GM12878 (cell line): ENCODE data around the gene N4BP3. TPM values are rescaled to one million over a fixed set of nuclear protein-coding genes. Genes with fewer than 3 reads are reported as not detected.

Experiments used
- ATAC-seq: fragments of 200-7000 bp; cut with Tn5 transposase; 3 replicates; pipeline ENCODE4 v1.9.1; 2020; ENCODE audit warnings: mild to moderate bottlenecking, moderate library complexity
- BruUV-seq: library from RNA; stranded (reverse); fragments of 400-500 nt; replicated peaks from 2 replicates; lab custom pipeline; 2021; lab: Mats Ljungman, UMichigan
- CTCF ChIA-PET: fragments of 300-600 bp; sonication (Branson Sonifier 250); formaldehyde crosslinking; extraction: SDS; loops from one replicate; lab custom pipeline; 2021; ENCODE audit warnings: inconsistent platforms; lab: Yijun Ruan, JAX
- POLR2A ChIA-PET: fragments of 350-600 bp; formaldehyde crosslinking; extraction: SDS; loops from one replicate; lab custom pipeline; 2021; ENCODE audit warnings: inconsistent platforms; lab: Charles Lee
- RAD21 ChIA-PET: fragments of 300-600 bp; sonication (Branson Sonifier 250); formaldehyde crosslinking; loops from one replicate; lab custom pipeline; 2023; ENCODE audit warnings: antibody characterized with exemption; ENCODE audit not compliant: unreplicated experiment; lab: Charles Lee
- SMC1A ChIA-PET: fragments of 300-600 bp; sonication (Branson Sonifier 250); formaldehyde crosslinking; loops from one replicate; lab custom pipeline; 2023; ENCODE audit not compliant: unreplicated experiment, uncharacterized antibody; lab: Charles Lee
- DNase-seq: peaks from one replicate; pipeline ENCODE4 v3.0.0-alpha.2; 2011; ENCODE audit warnings: low read depth, low spot score
- FAIRE-seq: peaks from 3 replicates; lab custom pipeline; 2011; peaks lifted over from hg19 to GRCh38; lab: Jason Lieb, UNC
- H2AFZ ChIP-seq: 2 replicates; pipeline ENCODE4 v1.6.0; 2011; ENCODE audit warnings: low read depth, low read length, control low read depth; ENCODE audit not compliant: control insufficient read depth
- H3K27ac ChIP-seq: 2 replicates; pipeline ENCODE4 v1.5.1; 2011; ENCODE audit warnings: control low read depth; ENCODE audit not compliant: control insufficient read depth, insufficient read depth
- H3K27me3 ChIP-seq, 2 experiments: replicated peaks in 1 of 2; 2 replicates each; pipeline versions ENCODE4 v1.6.0 to v1.6.1; 2011; ENCODE audit warnings: low read length in 1 of 2; ENCODE audit not compliant: control insufficient read depth in 2 of 2, insufficient read depth in 2 of 2
- H3K36me3 ChIP-seq, 2 experiments: 2 replicates each; pipeline ENCODE4 v1.5.1; 2011; ENCODE audit warnings: low read length in 1 of 2; ENCODE audit not compliant: control insufficient read depth in 2 of 2, insufficient read depth in 2 of 2
- H3K4me1 ChIP-seq: 2 replicates; pipeline ENCODE4 v1.6.1; 2011; ENCODE audit warnings: mild to moderate bottlenecking, low read length, moderate library complexity, mixed read lengths; ENCODE audit not compliant: control insufficient read depth, insufficient read depth
- H3K4me2 ChIP-seq: 2 replicates; pipeline ENCODE4 v1.6.0; 2011; ENCODE audit warnings: control low read depth; ENCODE audit not compliant: control insufficient read depth, insufficient read depth
- H3K4me3 ChIP-seq: fragments of 200-600 bp; sonication (generic); 2 replicates; pipeline ENCODE4 v1.5.1; 2016
- H3K79me2 ChIP-seq: 2 replicates; pipeline ENCODE4 v1.6.0; 2011; ENCODE audit warnings: low read length; ENCODE audit not compliant: control insufficient read depth, insufficient read depth
- H3K9ac ChIP-seq: 2 replicates; pipeline ENCODE4 v1.8.0; 2011; ENCODE audit warnings: low read length, control low read depth, mixed read lengths; ENCODE audit not compliant: control insufficient read depth, insufficient read depth
- H3K9me3 ChIP-seq: replicated peaks from 3 replicates; pipeline ENCODE4 v1.5.1; 2011; ENCODE audit warnings: mild to moderate bottlenecking, low read length; ENCODE audit not compliant: control insufficient read depth, insufficient read depth
- H4K20me1 ChIP-seq: 2 replicates; pipeline ENCODE4 v1.6.0; 2011; ENCODE audit not compliant: control insufficient read depth, insufficient read depth
- BCL11A ChIP-seq: IDR thresholded peaks from 2 replicates; pipeline ENCODE4 v1.6.1; 2011; ENCODE audit warnings: low read depth, low read length
- IRF4 ChIP-seq: IDR thresholded peaks from 2 replicates; pipeline ENCODE4 v1.6.1; 2011; ENCODE audit warnings: low read depth, low read length
- MXI1 ChIP-seq: fragments of 150-350 bp; IDR thresholded peaks from 2 replicates; pipeline ENCODE4 v1.6.1; 2011; ENCODE audit warnings: low read depth, mild to moderate bottlenecking, inconsistent platforms, low read length, improper control_type of control experiment
- NRF1 ChIP-seq: conservative IDR thresholded peaks from 2 replicates; pipeline ENCODE4 v1.6.1; 2011; ENCODE audit warnings: mild to moderate bottlenecking, low read depth, low read length, improper control_type of control experiment
- RAD21 ChIP-seq: IDR thresholded peaks from 2 replicates; pipeline ENCODE4 v1.6.1; 2011; ENCODE audit warnings: mild to moderate bottlenecking, low read depth, low read length, moderate library complexity; ENCODE audit not compliant: insufficient read depth
- RFX5 ChIP-seq: IDR thresholded peaks from 2 replicates; pipeline ENCODE4 v1.6.1; 2011; ENCODE audit warnings: low read depth, low read length, improper control_type of control experiment
- SMC3 ChIP-seq: IDR thresholded peaks from 2 replicates; pipeline ENCODE4 v1.6.1; 2011; ENCODE audit warnings: low read length, improper control_type of control experiment, borderline replicate concordance
- SPI1 ChIP-seq: IDR thresholded peaks from 2 replicates; pipeline ENCODE4 v1.6.1; 2011; ENCODE audit warnings: low read depth, mild to moderate bottlenecking, low read length, moderate library complexity, borderline replicate concordance; ENCODE audit not compliant: insufficient read depth
- SRF ChIP-seq, 2 experiments: IDR thresholded peaks; 2 replicates each; pipeline ENCODE4 v1.6.1; 2011; ENCODE audit warnings: low read depth in 2 of 2, low read length in 2 of 2, mild to moderate bottlenecking in 1 of 2, moderate library complexity in 1 of 2
- TCF7 ChIP-seq: IDR thresholded peaks from 2 replicates; pipeline ENCODE4 v1.6.1; 2014; ENCODE audit warnings: antibody characterized with exemption, borderline replicate concordance
- ZNF384 ChIP-seq: IDR thresholded peaks from 2 replicates; pipeline ENCODE4 v1.6.1; 2012; ENCODE audit warnings: low read depth, mild to moderate bottlenecking, low read length, improper control_type of control experiment, borderline replicate concordance
- WGBS: methylation state at CpG from one replicate; pipeline ENCODE4 v1.1.6; 2016; ENCODE audit warnings: low lambda C conversion rate; ENCODE audit not compliant: insufficient replicate concordance, insufficient coverage; ENCODE audit errors: missing lambda C conversion rate; 5-methylcytosine and 5-hydroxymethylcytosine counted together
- in situ Hi-C: fragments of 300-500 bp; cut with MboI; formaldehyde crosslinking; loops from 9 replicates; pipeline ENCODE4 v1.14.3; 2018; ENCODE audit warnings: mixed read lengths
- intact Hi-C: fragments of 100-400 bp; cut with micrococcal nuclease; formaldehyde crosslinking; loops from one replicate; pipeline ENCODE4 v1.14.2; 2022; ENCODE audit not compliant: unreplicated experiment
- polyA plus RNA-seq, 11 experiments: library from polyadenylated mRNA; depleted of rRNA in 4 of 11; unstranded in 6 of 11; stranded (reverse) in 5 of 11; fragments of >200 nt; fragmentation: Nextera tagmentation in 4 of 11; fragmentation: Illumina TruSeq in 1 of 11; extraction: Ambion mirVana in 4 of 11; extraction: Trizol in 1 of 11; gene quantifications; 1 replicate in 1 of 11; 2 replicates in 10 of 11; pipeline versions ENCODE4 v1.2.1 to v1.2.3, GENCODE V29; 2011 to 2016; ENCODE audit warnings: inconsistent platforms in 2 of 11, missing spikeins in 2 of 11, low read depth in 1 of 11
- total RNA-seq, 4 experiments: library from RNA; depleted of rRNA in 3 of 4; stranded (reverse); fragments of >200 nt in 3 of 4; fragmentation: Illumina TruSeq in 1 of 4; extraction: Trizol in 1 of 4; gene quantifications; 2 replicates each; pipeline versions ENCODE4 v1.2.1 to v1.2.3, GENCODE V29; 2013 to 2021
- TF ChIP-seq, protein P1 (sequence below): fragments of 450-650 bp; IDR thresholded peaks from 2 replicates; pipeline ENCODE4 v1.6.1; 2016; ENCODE audit warnings: mild to moderate bottlenecking
- TF ChIP-seq, protein P2 (sequence below): fragments of 450-650 bp; IDR thresholded peaks from 2 replicates; pipeline ENCODE4 v1.6.1; 2017; ENCODE audit warnings: antibody characterized with exemption, mild to moderate bottlenecking, moderate library complexity
- TF ChIP-seq, protein P3 (sequence below), 3 experiments: IDR thresholded peaks in 2 of 3; conservative IDR thresholded peaks in 1 of 3; 2 replicates each; pipeline ENCODE4 v1.5.1; 2011; ENCODE audit warnings: low read depth in 3 of 3, low read length in 3 of 3, mild to moderate bottlenecking in 3 of 3, control low read depth in 2 of 3, moderate library complexity in 2 of 3, inconsistent platforms in 1 of 3, mixed read lengths in 1 of 3; ENCODE audit not compliant: control insufficient read depth in 2 of 3, insufficient read depth in 1 of 3; ENCODE audit errors: extremely low read depth in 1 of 3

The N4BP3 gene
- total and polyA plus RNA-seq, 10 of the 15 experiments (the other 5 are each of a cell fraction or from before 2014, with no cell fraction given), result 0.06 to 13.0 (median 4.3) TPM

DNA sequence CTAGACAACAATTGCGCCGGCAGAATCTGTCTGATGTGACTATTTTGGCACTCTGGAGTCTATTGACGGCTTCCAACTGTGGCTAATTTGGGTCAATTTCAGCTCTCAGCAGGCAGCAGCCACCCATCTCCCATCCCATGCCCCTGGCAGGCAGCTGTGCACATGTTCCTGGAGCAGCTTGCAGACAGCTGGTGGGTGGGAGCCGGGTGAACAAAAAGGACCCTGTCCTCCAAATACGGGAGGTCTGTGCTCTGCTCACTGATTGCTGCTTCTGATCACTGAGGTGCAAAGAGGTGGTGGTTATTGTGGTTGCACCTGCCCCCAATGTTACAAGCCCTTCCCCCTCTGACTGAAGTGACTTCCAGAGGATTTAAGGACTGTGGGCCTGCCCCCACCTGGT lies 45.0 kb upstream of the N4BP3 start (continued):
- TF ChIP-seq IRF4 (no peak), SRF (IDR thresholded peaks at IDR 0.05; ENCODE audit: low read depth in 2 of 2, low read length in 2 of 2) (no peak), ZNF384 (no peak), TCF7 (0 out of 2 replicates have a peak, but pooled peaks have one; percentile 42), RFX5 (no peak), NRF1 (no peak), BCL11A (no peak)
- TF ChIP-seq, protein P1, sequence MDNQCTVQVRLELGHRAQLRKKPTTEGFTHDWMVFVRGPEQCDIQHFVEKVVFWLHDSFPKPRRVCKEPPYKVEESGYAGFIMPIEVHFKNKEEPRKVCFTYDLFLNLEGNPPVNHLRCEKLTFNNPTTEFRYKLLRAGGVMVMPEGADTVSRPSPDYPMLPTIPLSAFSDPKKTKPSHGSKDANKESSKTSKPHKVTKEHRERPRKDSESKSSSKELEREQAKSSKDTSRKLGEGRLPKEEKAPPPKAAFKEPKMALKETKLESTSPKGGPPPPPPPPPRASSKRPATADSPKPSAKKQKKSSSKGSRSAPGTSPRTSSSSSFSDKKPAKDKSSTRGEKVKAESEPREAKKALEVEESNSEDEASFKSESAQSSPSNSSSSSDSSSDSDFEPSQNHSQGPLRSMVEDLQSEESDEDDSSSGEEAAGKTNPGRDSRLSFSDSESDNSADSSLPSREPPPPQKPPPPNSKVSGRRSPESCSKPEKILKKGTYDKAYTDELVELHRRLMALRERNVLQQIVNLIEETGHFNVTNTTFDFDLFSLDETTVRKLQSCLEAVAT, result no peak
- TF ChIP-seq, protein P2, sequence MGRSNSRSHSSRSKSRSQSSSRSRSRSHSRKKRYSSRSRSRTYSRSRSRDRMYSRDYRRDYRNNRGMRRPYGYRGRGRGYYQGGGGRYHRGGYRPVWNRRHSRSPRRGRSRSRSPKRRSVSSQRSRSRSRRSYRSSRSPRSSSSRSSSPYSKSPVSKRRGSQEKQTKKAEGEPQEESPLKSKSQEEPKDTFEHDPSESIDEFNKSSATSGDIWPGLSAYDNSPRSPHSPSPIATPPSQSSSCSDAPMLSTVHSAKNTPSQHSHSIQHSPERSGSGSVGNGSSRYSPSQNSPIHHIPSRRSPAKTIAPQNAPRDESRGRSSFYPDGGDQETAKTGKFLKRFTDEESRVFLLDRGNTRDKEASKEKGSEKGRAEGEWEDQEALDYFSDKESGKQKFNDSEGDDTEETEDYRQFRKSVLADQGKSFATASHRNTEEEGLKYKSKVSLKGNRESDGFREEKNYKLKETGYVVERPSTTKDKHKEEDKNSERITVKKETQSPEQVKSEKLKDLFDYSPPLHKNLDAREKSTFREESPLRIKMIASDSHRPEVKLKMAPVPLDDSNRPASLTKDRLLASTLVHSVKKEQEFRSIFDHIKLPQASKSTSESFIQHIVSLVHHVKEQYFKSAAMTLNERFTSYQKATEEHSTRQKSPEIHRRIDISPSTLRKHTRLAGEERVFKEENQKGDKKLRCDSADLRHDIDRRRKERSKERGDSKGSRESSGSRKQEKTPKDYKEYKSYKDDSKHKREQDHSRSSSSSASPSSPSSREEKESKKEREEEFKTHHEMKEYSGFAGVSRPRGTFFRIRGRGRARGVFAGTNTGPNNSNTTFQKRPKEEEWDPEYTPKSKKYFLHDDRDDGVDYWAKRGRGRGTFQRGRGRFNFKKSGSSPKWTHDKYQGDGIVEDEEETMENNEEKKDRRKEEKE, result no peak

DNA sequence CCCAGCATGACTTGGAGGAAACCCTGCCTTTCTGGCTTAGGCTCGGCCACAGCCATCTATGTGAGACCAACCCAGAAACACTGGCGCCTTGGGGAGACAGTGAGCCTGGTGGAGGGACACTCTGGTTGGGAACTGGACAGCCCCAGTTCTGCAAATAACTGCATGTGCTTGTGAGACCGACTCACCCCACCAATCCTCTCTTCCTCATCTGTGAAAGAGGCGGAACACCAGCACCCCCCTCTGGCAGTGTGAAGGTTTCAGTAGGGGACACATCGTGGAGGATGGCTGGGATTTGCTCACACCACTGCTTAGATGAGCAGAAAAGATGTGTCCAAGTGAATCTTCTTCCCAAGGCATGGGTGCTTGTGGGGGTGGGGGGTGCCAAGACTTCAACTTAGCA lies 43.4 kb upstream of the N4BP3 start:
- H3K4me3 ChIP-seq, result no peak overlapping the region
- H3K79me2 ChIP-seq, result no peaks in the 10 kb centered on the region
- H3K9ac ChIP-seq, result no peak overlapping the region
- ATAC-seq (peak; percentile 87), FAIRE-seq (no peak), DNase-seq (no peak)
- intact Hi-C loops (no loop called here), in situ Hi-C loops (loop anchor here (10.0 kb wide), 2 partner anchors 175 to 465 kb away; partner anchors contain the start of gene B4GALT7)
- no peak overlapping the region for H3K27ac ChIP-seq
- no peaks in the 10 kb centered on the region for H3K9me3 ChIP-seq
- H3K36me3 ChIP-seq, result no peaks in the 10 kb centered on the region
- RAD21 ChIA-PET, result no interaction called here
- TF ChIP-seq, protein P3, sequence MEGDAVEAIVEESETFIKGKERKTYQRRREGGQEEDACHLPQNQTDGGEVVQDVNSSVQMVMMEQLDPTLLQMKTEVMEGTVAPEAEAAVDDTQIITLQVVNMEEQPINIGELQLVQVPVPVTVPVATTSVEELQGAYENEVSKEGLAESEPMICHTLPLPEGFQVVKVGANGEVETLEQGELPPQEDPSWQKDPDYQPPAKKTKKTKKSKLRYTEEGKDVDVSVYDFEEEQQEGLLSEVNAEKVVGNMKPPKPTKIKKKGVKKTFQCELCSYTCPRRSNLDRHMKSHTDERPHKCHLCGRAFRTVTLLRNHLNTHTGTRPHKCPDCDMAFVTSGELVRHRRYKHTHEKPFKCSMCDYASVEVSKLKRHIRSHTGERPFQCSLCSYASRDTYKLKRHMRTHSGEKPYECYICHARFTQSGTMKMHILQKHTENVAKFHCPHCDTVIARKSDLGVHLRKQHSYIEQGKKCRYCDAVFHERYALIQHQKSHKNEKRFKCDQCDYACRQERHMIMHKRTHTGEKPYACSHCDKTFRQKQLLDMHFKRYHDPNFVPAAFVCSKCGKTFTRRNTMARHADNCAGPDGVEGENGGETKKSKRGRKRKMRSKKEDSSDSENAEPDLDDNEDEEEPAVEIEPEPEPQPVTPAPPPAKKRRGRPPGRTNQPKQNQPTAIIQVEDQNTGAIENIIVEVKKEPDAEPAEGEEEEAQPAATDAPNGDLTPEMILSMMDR (IDR thresholded peaks at IDR 0.05 in 2 of 3, conservative IDR thresholded peaks at IDR 0.05 in 1 of 3; ENCODE audit: control insufficient read depth in 2 of 3, extremely low read depth in 1 of 3, insufficient read depth in 1 of 3, low read depth in 3 of 3, low read length in 3 of 3), result peak; percentile 41 to 60 (median 51)
- TF ChIP-seq MXI1 (no peak), SMC3 (peak; percentile 28; the same call in 1 of the 2 replicates), SPI1 (0 out of 2 replicates have a peak, but pooled peaks have one; percentile 6), RAD21 (peak; percentile 73)
- H3K27me3 ChIP-seq, result peaks cover 0 to 5% of the 10 kb centered on the region in 2 experiments; a peak in 3 of 4 replicates
- no TSS peak for BruUV-seq
- H3K4me1 ChIP-seq, result peaks cover 5% of the 10 kb centered on the region
- no peak overlapping the region for H3K4me2 ChIP-seq
- SMC1A ChIA-PET, result no interaction called here
- CTCF ChIA-PET, result no interaction called here
- no peaks in the 10 kb centered on the region for H4K20me1 ChIP-seq
- 17% methylated on average over 5 of the region's 5 CpGs for WGBS
- H2AFZ ChIP-seq, result no peak overlapping the region
- POLR2A ChIA-PET, result no interaction called here
